ENCODE results near the gene PAK5. TPM values are rescaled to one million over a fixed set of nuclear protein-coding genes. Genes with fewer than 3 reads are reported as not detected.

The PAK5 gene
- total and polyA plus RNA-seq, 9 of the 15 experiments (the other 6 are each of a cell fraction or from before 2014, with no cell fraction given) = not detected

DNA sequence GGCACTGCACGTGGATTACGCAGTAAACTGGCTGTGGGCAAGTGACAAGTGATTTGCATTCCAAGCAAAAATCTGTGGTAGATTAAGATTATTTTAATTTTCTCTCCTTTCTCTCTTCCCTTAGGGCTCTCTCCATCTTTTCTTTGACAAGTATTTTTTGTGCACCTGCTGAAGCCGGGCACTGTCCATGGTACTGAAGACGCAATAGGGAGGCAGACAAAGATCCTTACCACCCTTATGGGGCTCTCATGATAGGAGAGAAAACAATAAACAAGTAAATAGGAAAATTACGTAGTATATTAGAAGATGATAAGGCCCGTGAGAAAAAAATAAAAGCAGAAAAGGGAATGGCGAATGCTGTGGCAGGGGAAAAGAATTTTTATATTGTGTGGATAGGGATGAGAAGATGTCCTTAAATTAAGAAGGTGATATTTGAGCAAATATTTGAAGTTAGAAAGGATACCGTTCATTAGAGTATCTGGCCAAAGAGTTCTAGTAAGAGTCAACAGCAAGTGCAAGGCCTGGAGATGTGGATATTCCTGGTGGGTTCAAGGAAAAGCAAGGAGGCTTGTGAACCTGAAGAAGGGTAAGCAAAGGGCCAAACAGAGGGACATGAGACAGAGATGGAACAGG is 178.5 kb downstream of the PAK5 start:
- Histone ChIP-seq H3K9ac (ENCODE audit: insufficient read depth in 1 of 2, low read depth in 2 of 2, low read length in 2 of 2) (no peak overlapping the region), H3K4me2 (ENCODE audit: insufficient read depth, low read length) (no peak overlapping the region), H3K4me3 (no peak overlapping the region), H2AFZ (ENCODE audit: low read depth, low read length) (no peak overlapping the region), H3K36me3 (ENCODE audit: control insufficient read depth, insufficient read depth, low read length) (no peaks in the 10 kb centered on the region), H3K4me1 (replicated peaks in 1 of 2; ENCODE audit: control insufficient read depth in 2 of 2, insufficient read depth in 2 of 2, low read length in 2 of 2) (no peaks in the 10 kb centered on the region), H4K20me1 (replicated peaks; ENCODE audit: control insufficient read depth, insufficient read depth, low read length) (no peaks in the 10 kb centered on the region), H3K9me1 (ENCODE audit: control insufficient read depth, insufficient read depth, low read length) (no peaks in the 10 kb centered on the region), H3K9me3 (replicated peaks; ENCODE audit: control insufficient read depth, insufficient read depth, low read depth, low read length) (no peaks in the 10 kb centered on the region), H3K79me2 (ENCODE audit: control insufficient read depth, insufficient read depth, low read length) (no peaks in the 10 kb centered on the region), H3K27me3 (ENCODE audit: control insufficient read depth in 2 of 2, insufficient read depth in 2 of 2, low read length in 2 of 2) (no peaks in the 10 kb centered on the region), H3K27ac (ENCODE audit: extremely low read depth, low read depth, low read length) (no peak overlapping the region)
- DNase-seq (ENCODE audit: extremely low read depth in 1 of 4, low spot score in 3 of 4) (peak in 2 of 4 experiments; percentile 3 to 7), ATAC-seq (no peak), FAIRE-seq (no peak)
- ChIA-PET CTCF (ENCODE audit: low intra/inter-chr PET ratio) (no interaction called here), POLR2A (no interaction called here)
- TF ChIP-seq, protein P1, sequence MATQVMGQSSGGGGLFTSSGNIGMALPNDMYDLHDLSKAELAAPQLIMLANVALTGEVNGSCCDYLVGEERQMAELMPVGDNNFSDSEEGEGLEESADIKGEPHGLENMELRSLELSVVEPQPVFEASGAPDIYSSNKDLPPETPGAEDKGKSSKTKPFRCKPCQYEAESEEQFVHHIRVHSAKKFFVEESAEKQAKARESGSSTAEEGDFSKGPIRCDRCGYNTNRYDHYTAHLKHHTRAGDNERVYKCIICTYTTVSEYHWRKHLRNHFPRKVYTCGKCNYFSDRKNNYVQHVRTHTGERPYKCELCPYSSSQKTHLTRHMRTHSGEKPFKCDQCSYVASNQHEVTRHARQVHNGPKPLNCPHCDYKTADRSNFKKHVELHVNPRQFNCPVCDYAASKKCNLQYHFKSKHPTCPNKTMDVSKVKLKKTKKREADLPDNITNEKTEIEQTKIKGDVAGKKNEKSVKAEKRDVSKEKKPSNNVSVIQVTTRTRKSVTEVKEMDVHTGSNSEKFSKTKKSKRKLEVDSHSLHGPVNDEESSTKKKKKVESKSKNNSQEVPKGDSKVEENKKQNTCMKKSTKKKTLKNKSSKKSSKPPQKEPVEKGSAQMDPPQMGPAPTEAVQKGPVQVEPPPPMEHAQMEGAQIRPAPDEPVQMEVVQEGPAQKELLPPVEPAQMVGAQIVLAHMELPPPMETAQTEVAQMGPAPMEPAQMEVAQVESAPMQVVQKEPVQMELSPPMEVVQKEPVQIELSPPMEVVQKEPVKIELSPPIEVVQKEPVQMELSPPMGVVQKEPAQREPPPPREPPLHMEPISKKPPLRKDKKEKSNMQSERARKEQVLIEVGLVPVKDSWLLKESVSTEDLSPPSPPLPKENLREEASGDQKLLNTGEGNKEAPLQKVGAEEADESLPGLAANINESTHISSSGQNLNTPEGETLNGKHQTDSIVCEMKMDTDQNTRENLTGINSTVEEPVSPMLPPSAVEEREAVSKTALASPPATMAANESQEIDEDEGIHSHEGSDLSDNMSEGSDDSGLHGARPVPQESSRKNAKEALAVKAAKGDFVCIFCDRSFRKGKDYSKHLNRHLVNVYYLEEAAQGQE (IDR thresholded peaks at IDR 0.05; ENCODE audit: borderline replicate concordance) = peak; percentile 83
- TF ChIP-seq, protein P1 (CRISPR knock-in tag; IDR thresholded peaks at IDR 0.05; ENCODE audit: low read depth) = peak; percentile 74; the same call in 1 of the 2 replicates
- no peak for TF ChIP-seq PYGO2 (tag; IDR thresholded peaks at IDR 0.05)
- BruUV-seq (replicated peaks) = no TSS peak
- intact Hi-C loops (cut with micrococcal nuclease) (no loop called here), in situ Hi-C loops (cut with MboI) (no loop called here)
- WGBS (ENCODE audit: insufficient coverage, low coverage, missing lambda C conversion rate) = 2% methylated on average over 8 of the region's 8 CpGs
